CD14-positive monocyte (primary cell): ENCODE data around the gene SNX20. TPM values are rescaled to one million over a fixed set of nuclear protein-coding genes. Genes with fewer than 3 reads are reported as not detected.
A peak's percentile ranks its signal among the peaks of the same experiment; 100 is the strongest.

Experiments used
- DNase-seq, 3 donors: peaks; one replicate each; pipeline ENCODE4 v3.0.0-alpha.2; 2011 to 2022
- H2AFZ ChIP-seq: 2 replicates; pipeline ENCODE4 v1.6.0; 2012; ENCODE audit warnings: mild to moderate bottlenecking, low read depth, low read length, inconsistent platforms; ENCODE audit not compliant: insufficient read depth, poor library complexity, severe bottlenecking
- H3K27ac ChIP-seq, 2 donors: 1 replicate in 1 of 2; 2 replicates in 1 of 2; pipeline ENCODE4 v1.5.1; 2012 to 2013; ENCODE audit warnings: low read length in 2 of 2, control low read depth in 1 of 2, inconsistent platforms in 1 of 2, low read depth in 1 of 2, mild to moderate bottlenecking in 1 of 2
- H3K27me3 ChIP-seq, 2 donors: one replicate each; pipeline versions ENCODE4 v1.6.0 to v1.6.1; 2011 to 2013; ENCODE audit warnings: low read length in 2 of 2; ENCODE audit not compliant: control insufficient read depth in 2 of 2, insufficient read depth in 2 of 2
- H3K36me3 ChIP-seq, 2 donors: replicated peaks in 1 of 2; 1 replicate in 1 of 2; 2 replicates in 1 of 2; pipeline versions ENCODE4 v1.5.1 to v1.6.1; 2012 to 2013; ENCODE audit warnings: low read length in 2 of 2, control low read depth in 1 of 2, inconsistent platforms in 1 of 2, mild to moderate bottlenecking in 1 of 2; ENCODE audit not compliant: insufficient read depth in 2 of 2, control insufficient read depth in 1 of 2
- H3K4me1 ChIP-seq, 2 donors: 1 replicate in 1 of 2; 2 replicates in 1 of 2; pipeline versions ENCODE4 v1.5.1 to v1.6.1; 2012 to 2013; ENCODE audit warnings: low read length in 2 of 2, control low read depth in 1 of 2, inconsistent platforms in 1 of 2, mild to moderate bottlenecking in 1 of 2, moderate library complexity in 1 of 2; ENCODE audit not compliant: insufficient read depth in 2 of 2, control insufficient read depth in 1 of 2
- H3K4me2 ChIP-seq: replicated peaks from 2 replicates; pipeline ENCODE3; 2012; ENCODE audit warnings: low read length, moderate library complexity, mild to moderate bottlenecking; ENCODE audit not compliant: poor library complexity, severe bottlenecking; ENCODE audit errors: extremely low read depth
- H3K4me3 ChIP-seq, 3 experiments: fragments of 200-600 bp in 1 of 3; sonication (generic) in 1 of 3; replicated peaks in 1 of 3; 1 replicate in 2 of 3; 2 replicates in 1 of 3; pipeline ENCODE4 v1.5.1; 2011 to 2013; ENCODE audit warnings: low read length in 3 of 3, mild to moderate bottlenecking in 3 of 3, control low read depth in 2 of 3, low read depth in 2 of 3, inconsistent platforms in 1 of 3, moderate library complexity in 1 of 3
- H3K79me2 ChIP-seq: 2 replicates; pipeline ENCODE4 v1.6.0; 2012; ENCODE audit warnings: mild to moderate bottlenecking, control low read depth, inconsistent platforms, low read length, moderate library complexity; ENCODE audit not compliant: insufficient read depth
- H3K9ac ChIP-seq: 2 replicates; pipeline ENCODE4 v1.6.0; 2017; ENCODE audit warnings: low read length, mild to moderate bottlenecking; ENCODE audit not compliant: insufficient read depth, poor library complexity, severe bottlenecking
- H3K9me3 ChIP-seq, 2 donors: replicated peaks in 1 of 2; 1 replicate in 1 of 2; 2 replicates in 1 of 2; pipeline versions ENCODE4 v1.5.1 to v1.6.1; 2012 to 2013; ENCODE audit warnings: low read length in 2 of 2, control low read depth in 1 of 2; ENCODE audit not compliant: control insufficient read depth in 1 of 2, insufficient read depth in 1 of 2
- H4K20me1 ChIP-seq: 2 replicates; pipeline ENCODE4 v1.6.0; 2012; ENCODE audit warnings: mild to moderate bottlenecking, low read length, control low read depth, moderate library complexity; ENCODE audit not compliant: insufficient read depth
- H3K27ac Mint-ChIP-seq, 7 donors: one replicate each; pipeline ENCODE4 v1.8.0; 2020; ENCODE audit warnings: mild to moderate bottlenecking in 7 of 7, mixed read lengths in 7 of 7, moderate library complexity in 6 of 7, inconsistent platforms in 2 of 7
- H3K27me3 Mint-ChIP-seq, 3 donors: one replicate each; pipeline ENCODE4 v1.8.0; 2021 to 2022; ENCODE audit warnings: low read depth in 3 of 3, mild to moderate bottlenecking in 3 of 3, mixed read lengths in 3 of 3, moderate library complexity in 3 of 3, inconsistent platforms in 1 of 3
- H3K36me3 Mint-ChIP-seq, 2 donors: one replicate each; pipeline ENCODE4 v1.8.0; 2020; ENCODE audit warnings: mixed read lengths in 2 of 2, inconsistent platforms in 1 of 2, mild to moderate bottlenecking in 1 of 2
- H3K4me1 Mint-ChIP-seq: one replicate; pipeline ENCODE4 v1.8.0; 2020; ENCODE audit warnings: mild to moderate bottlenecking, mixed read lengths
- H3K4me3 Mint-ChIP-seq, 2 donors: one replicate each; pipeline ENCODE4 v1.8.0; 2020; ENCODE audit warnings: mild to moderate bottlenecking in 2 of 2, mixed read lengths in 2 of 2, moderate library complexity in 1 of 2
- H3K9me3 Mint-ChIP-seq, 7 donors: one replicate each; pipeline ENCODE4 v1.8.0; 2020 to 2022; ENCODE audit warnings: mixed read lengths in 7 of 7, mild to moderate bottlenecking in 6 of 7, moderate library complexity in 6 of 7, inconsistent platforms in 2 of 7
- WGBS: methylation state at CpG from one replicate; pipeline ENCODE4 v1.1.5; 2013; ENCODE audit warnings: missing lambda C conversion rate; ENCODE audit not compliant: insufficient coverage; 5-methylcytosine and 5-hydroxymethylcytosine counted together
- intact Hi-C, 2 donors: fragments of 100-400 bp; cut with micrococcal nuclease; formaldehyde crosslinking; loops; one replicate each; pipeline versions ENCODE4 v1.15.0 to v1.15.1; 2023
- polyA plus RNA-seq, 3 donors: library from polyadenylated mRNA; depleted of rRNA in 1 of 3; unstranded in 2 of 3; stranded (reverse) in 1 of 3; fragments of 300-500 nt in 2 of 3; fragments of >200 nt in 1 of 3; fragmentation: Illumina TruSeq in 2 of 3; gene quantifications; 1 replicate in 2 of 3; 2 replicates in 1 of 3; pipeline ENCODE4 v1.2.3, GENCODE V29; 2012 to 2021
- TF ChIP-seq, protein P1 (sequence below): fragments of 200-600 bp; IDR thresholded peaks from one replicate; pipeline ENCODE4 v1.8.0; 2022; ENCODE audit warnings: antibody characterized with exemption, mild to moderate bottlenecking

Gene SNX20
- polyA plus RNA-seq, 3 donors: 51.0 to 83.2 (median 52.0) TPM

- Histone ChIP-seq H3K9ac (no peak overlapping the region), H3K27ac (no peak overlapping the region), H3K9me3 (no peaks in the 10 kb centered on the region), H3K4me2 (no peak overlapping the region), H3K27me3 (no peaks in the 10 kb centered on the region), H2AFZ (no peak overlapping the region), H3K79me2 (no peaks in the 10 kb centered on the region), H3K4me1 (peaks cover 8 to 11% of the 10 kb centered on the region in 2 donors), H4K20me1 (no peaks in the 10 kb centered on the region), H3K36me3 (no peaks in the 10 kb centered on the region), H3K4me3 (no peak overlapping the region)
- Mint-ChIP-seq H3K36me3 (no peaks in the 10 kb centered on the region), H3K4me1 (peaks cover 15% of the 10 kb centered on the region), H3K27me3 (peaks cover 0 to 9% (median 2%) of the 10 kb centered on the region in 3 donors), H3K9me3 (peaks cover 0 to 3% (median 0%) of the 10 kb centered on the region in 7 donors), H3K4me3 (peak overlapping the region in 1 of 2 donors; percentile 31), H3K27ac (peak overlapping the region in 1 of 7 donors; percentile 4)
- no peak for DNase-seq
- intact Hi-C loops: no loop called here
- WGBS: 98% methylated on average over 10 of the region's 16 CpGs
- TF ChIP-seq, protein P1, sequence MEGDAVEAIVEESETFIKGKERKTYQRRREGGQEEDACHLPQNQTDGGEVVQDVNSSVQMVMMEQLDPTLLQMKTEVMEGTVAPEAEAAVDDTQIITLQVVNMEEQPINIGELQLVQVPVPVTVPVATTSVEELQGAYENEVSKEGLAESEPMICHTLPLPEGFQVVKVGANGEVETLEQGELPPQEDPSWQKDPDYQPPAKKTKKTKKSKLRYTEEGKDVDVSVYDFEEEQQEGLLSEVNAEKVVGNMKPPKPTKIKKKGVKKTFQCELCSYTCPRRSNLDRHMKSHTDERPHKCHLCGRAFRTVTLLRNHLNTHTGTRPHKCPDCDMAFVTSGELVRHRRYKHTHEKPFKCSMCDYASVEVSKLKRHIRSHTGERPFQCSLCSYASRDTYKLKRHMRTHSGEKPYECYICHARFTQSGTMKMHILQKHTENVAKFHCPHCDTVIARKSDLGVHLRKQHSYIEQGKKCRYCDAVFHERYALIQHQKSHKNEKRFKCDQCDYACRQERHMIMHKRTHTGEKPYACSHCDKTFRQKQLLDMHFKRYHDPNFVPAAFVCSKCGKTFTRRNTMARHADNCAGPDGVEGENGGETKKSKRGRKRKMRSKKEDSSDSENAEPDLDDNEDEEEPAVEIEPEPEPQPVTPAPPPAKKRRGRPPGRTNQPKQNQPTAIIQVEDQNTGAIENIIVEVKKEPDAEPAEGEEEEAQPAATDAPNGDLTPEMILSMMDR: no peak
These were observed 58.3 kb downstream of the SNX20 start for GRCh38 chr16:50622643-50623369.

- Histone ChIP-seq H3K9ac (no peak overlapping the region), H3K79me2 (no peaks in the 10 kb centered on the region), H4K20me1 (no peaks in the 10 kb centered on the region), H3K4me3 (no peak overlapping the region), H3K27ac (no peak overlapping the region), H3K4me1 (peaks cover 4 to 5% of the 10 kb centered on the region in 2 donors), H3K27me3 (no peaks in the 10 kb centered on the region), H3K4me2 (no peak overlapping the region), H3K36me3 (no peaks in the 10 kb centered on the region), H2AFZ (no peak overlapping the region), H3K9me3 (no peaks in the 10 kb centered on the region)
- Mint-ChIP-seq H3K36me3 (no peaks in the 10 kb centered on the region), H3K27me3 (peaks cover 0 to 5% (median 2%) of the 10 kb centered on the region in 3 donors), H3K27ac (peak overlapping the region in 1 of 7 donors; percentile 34), H3K4me1 (peaks cover 12% of the 10 kb centered on the region), H3K9me3 (peaks cover 0 to 3% (median 0%) of the 10 kb centered on the region in 7 donors), H3K4me3 (no peak overlapping the region)
- intact Hi-C loops: no loop called here
- 88% methylated on average over 6 of the region's 7 CpGs for WGBS
- TF ChIP-seq, protein P1: no peak
- DNase-seq: no peak
These were observed 59.1 kb downstream of the SNX20 start for GRCh38 chr16:50622029-50622428.

Other genes with a start within 250 kb of the SNX20 start
- under 1 TPM in 1 of 3 donors, not detected in 2; 0.01 TPM for gene NKD1, start 132.9 kb downstream of the SNX20 start, polyA plus RNA-seq
- gene NOD2, start 12.3 kb upstream of the SNX20 start, polyA plus RNA-seq: 10 to 100 TPM; 18.5 to 83.3 (median 29.7) TPM
- 10 to 100 TPM; 32.1 to 57.9 (median 35.9) TPM for gene CYLD, start 60.8 kb upstream of the SNX20 start, polyA plus RNA-seq